Stimulated activated naive CD4-positive, alpha-beta T cell (primary cell): ENCODE data around the gene RORB.

Experiments used
- DNase-seq, 6 experiments: peaks; one replicate each; lab custom pipeline; 2025; lab: John Stamatoyannopoulos, UW

RORB gene

GRCh38 chr9:74598874-74599273 is 101.7 kb downstream of the RORB start:
- no peak for DNase-seq

- DNase-seq, result no peak
Observed at GRCh38 chr9:74609671-74610405, 112.7 kb downstream of the RORB start.

GRCh38 chr9:74610523-74611061 is 113.5 kb downstream of the RORB start:
- DNase-seq, result no peak

GRCh38 chr9:74630228-74630627 is 133.1 kb downstream of the RORB start:
- DNase-seq, result no peak

- DNase-seq, result no peak
Observed at GRCh38 chr9:74639112-74639511, 142.0 kb downstream of the RORB start.

GRCh38 chr9:74642376-74642775 is 145.2 kb downstream of the RORB start:
- no peak for DNase-seq

GRCh38 chr9:74643303-74643923 is 146.3 kb downstream of the RORB start:
- no peak for DNase-seq

GRCh38 chr9:74644023-74644422 is 146.9 kb downstream of the RORB start:
- no peak for DNase-seq

GRCh38 chr9:74645007-74645639 is 148.0 kb downstream of the RORB start:
- DNase-seq, result no peak

- DNase-seq, result no peak
Observed at GRCh38 chr9:74653410-74654080, 156.4 kb downstream of the RORB start.

GRCh38 chr9:74662674-74663073 is 165.5 kb downstream of the RORB start:
- DNase-seq, result no peak

- no peak for DNase-seq
Observed at GRCh38 chr9:74663439-74663838, 166.3 kb downstream of the RORB start.

- DNase-seq, result no peak
Observed at GRCh38 chr9:74666625-74667316, 169.6 kb downstream of the RORB start.

- DNase-seq, result no peak
Observed at GRCh38 chr9:74672237-74672636, 175.1 kb downstream of the RORB start.

GRCh38 chr9:74674077-74674476 is 176.9 kb downstream of the RORB start:
- DNase-seq, result no peak

- DNase-seq, result no peak
Observed at GRCh38 chr9:74681906-74682305, 184.8 kb downstream of the RORB start.

- DNase-seq, result no peak
Observed at GRCh38 chr9:74683322-74683721, 186.2 kb downstream of the RORB start.

- DNase-seq, result no peak
Observed at GRCh38 chr9:74691058-74691457, 193.9 kb downstream of the RORB start.

GRCh38 chr9:74696520-74696919 is 199.4 kb downstream of the RORB start:
- no peak for DNase-seq

GRCh38 chr9:74697535-74697934 is 200.4 kb downstream of the RORB start:
- no peak for DNase-seq

GRCh38 chr9:74711341-74711740 is 214.2 kb downstream of the RORB start:
- DNase-seq, result no peak

GRCh38 chr9:74718709-74719108 is 221.6 kb downstream of the RORB start:
- no peak for DNase-seq
